SK-N-MC (cell line): ENCODE measurements around the gene CLMP.

Source experiments
- EZH2 ChIP-seq: fragments of 200-600 bp; sonication (generic); IDR thresholded peaks from one replicate; pipeline ENCODE4 v1.6.1; 2017; ENCODE audit warnings: antibody characterized with exemption
- FOXP2 ChIP-seq: optimal IDR thresholded peaks from 2 replicates; pipeline ENCODE3; 2011; ENCODE audit warnings: mild to moderate bottlenecking, moderate library complexity; ENCODE audit not compliant: insufficient read depth; ENCODE audit errors: extremely low read length, control extremely low read depth
- POLR2AphosphoS5 ChIP-seq: IDR thresholded peaks from 2 replicates; pipeline ENCODE4 v1.6.1; 2012; ENCODE audit warnings: mild to moderate bottlenecking, low read depth, low read length, borderline replicate concordance

DNA sequence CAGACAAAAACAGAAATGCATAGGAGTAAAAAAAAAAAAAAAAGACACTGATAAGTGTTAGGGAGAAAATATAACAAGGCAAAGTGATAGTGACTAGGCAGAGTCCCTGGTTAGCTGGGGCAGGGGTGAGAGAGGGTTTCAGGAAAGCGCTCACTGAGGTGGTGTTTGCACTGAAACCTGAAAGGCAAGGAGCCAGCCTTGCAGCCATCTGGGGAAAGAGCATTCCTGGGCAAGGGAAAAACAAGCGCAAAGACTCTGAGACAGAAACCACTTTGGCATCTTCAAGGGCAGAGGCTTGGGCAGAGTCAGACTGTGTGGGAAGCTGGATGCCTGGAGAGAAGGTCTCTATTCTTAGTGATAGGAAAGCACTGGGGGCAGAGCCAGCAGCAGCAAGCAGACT is 14.5 kb downstream of the CLMP start:
- no peak for TF ChIP-seq EZH2
- no peak for TF ChIP-seq POLR2AphosphoS5
- TF ChIP-seq FOXP2, result no peak
